SK-N-SH (cell line): ENCODE measurements around the gene RASGRP2. TPM values are rescaled to one million over a fixed set of nuclear protein-coding genes. Genes with fewer than 3 reads are reported as not detected.

ENCODE experiments used
- CTCF ChIA-PET: fragments of 300-600, 350-600 bp; formaldehyde crosslinking; extraction: SDS; loops from one replicate; lab custom pipeline; 2021; lab: Yijun Ruan, JAX
- POLR2A ChIA-PET: fragments of 350-600 bp; sonication (Branson Sonifier 250); formaldehyde crosslinking; extraction: SDS; loops from one replicate; lab custom pipeline; 2020; ENCODE audit warnings: antibody characterized with exemption, inconsistent platforms; lab: Yijun Ruan, JAX
- DNase-seq: peaks from one replicate; pipeline ENCODE4 v3.0.0; 2012
- H2AFZ ChIP-seq: fragments of 200-600 bp; sonication (generic); 2 replicates; pipeline ENCODE4 v1.8.1; 2016; ENCODE audit warnings: antibody characterized with exemption, mild to moderate bottlenecking, low read depth
- H3F3A ChIP-seq: fragments of 200-600 bp; sonication (generic); replicated peaks from 2 replicates; pipeline ENCODE3; 2016; ENCODE audit warnings: antibody characterized with exemption, mild to moderate bottlenecking; ENCODE audit not compliant: insufficient read depth
- H3K27ac ChIP-seq, 2 experiments: fragments of 200-500 bp in 1 of 2; fragments of 200-600 bp in 1 of 2; sonication (Bioruptor generic) in 1 of 2; sonication (generic), shearing (Covaris generic) in 1 of 2; 2 replicates each; pipeline versions ENCODE4 v1.5.1 to v1.6.1; 2014 to 2016; ENCODE audit warnings: low read depth in 2 of 2, inconsistent platforms in 1 of 2, low read length in 1 of 2, mild to moderate bottlenecking in 1 of 2, mixed read lengths in 1 of 2
- H3K27me3 ChIP-seq: fragments of 200-600 bp; sonication (generic), shearing (Covaris generic); 2 replicates; pipeline ENCODE4 v1.6.1; 2016; ENCODE audit warnings: mixed run types; ENCODE audit not compliant: insufficient read depth
- H3K36me3 ChIP-seq, 2 experiments: fragments of 200-500 bp in 1 of 2; fragments of 200-600 bp in 1 of 2; sonication (Bioruptor generic) in 1 of 2; sonication (generic) in 1 of 2; replicated peaks in 1 of 2; 2 replicates each; pipeline versions ENCODE3 to v1.5.1; 2014 to 2016; ENCODE audit warnings: low read length in 1 of 2, mild to moderate bottlenecking in 1 of 2; ENCODE audit not compliant: insufficient read depth in 2 of 2, control insufficient read depth in 1 of 2
- H3K4me1 ChIP-seq, 2 experiments: fragments of 200-500 bp in 1 of 2; fragments of 200-600 bp in 1 of 2; sonication (Bioruptor generic) in 1 of 2; sonication (generic), shearing (Covaris generic) in 1 of 2; 2 replicates each; pipeline versions ENCODE4 v1.5.1 to v1.6.1; 2014 to 2016; ENCODE audit warnings: low read depth in 1 of 2, low read length in 1 of 2, mixed run types in 1 of 2; ENCODE audit not compliant: insufficient read depth in 2 of 2, control insufficient read depth in 1 of 2
- H3K4me2 ChIP-seq: fragments of 200-600 bp; sonication (generic), shearing (Covaris generic); 2 replicates; pipeline ENCODE4 v1.6.1; 2017; ENCODE audit warnings: mixed run types
- H3K4me3 ChIP-seq, 2 experiments: fragments of 200-500 bp in 1 of 2; fragments of 200-600 bp in 1 of 2; sonication (Bioruptor generic) in 1 of 2; sonication (generic), shearing (Covaris generic) in 1 of 2; 2 replicates each; pipeline versions ENCODE4 v1.5.1 to v1.8.1; 2014 to 2016; ENCODE audit warnings: low read depth in 2 of 2, inconsistent platforms in 1 of 2, low read length in 1 of 2, mild to moderate bottlenecking in 1 of 2, mixed read lengths in 1 of 2, moderate library complexity in 1 of 2
- H3K79me2 ChIP-seq: fragments of 200-600 bp; sonication (generic); 2 replicates; pipeline ENCODE4 v1.8.1; 2017; ENCODE audit warnings: mild to moderate bottlenecking; ENCODE audit not compliant: insufficient read depth
- H3K9ac ChIP-seq: fragments of 200-600 bp; sonication (generic); 2 replicates; pipeline ENCODE4 v1.6.1; 2017; ENCODE audit warnings: mixed run types
- H3K9me2 ChIP-seq: fragments of 200-600 bp; sonication (generic); 2 replicates; pipeline ENCODE4 v1.6.1; 2017; ENCODE audit warnings: mixed run types
- H3K9me3 ChIP-seq: fragments of 200-600 bp; sonication (generic); 2 replicates; pipeline ENCODE4 v1.6.1; 2017; ENCODE audit warnings: mixed run types, mild to moderate bottlenecking, moderate library complexity
- H4K20me1 ChIP-seq: fragments of 200-600 bp; sonication (generic); 2 replicates; pipeline ENCODE4 v1.6.1; 2017; ENCODE audit warnings: mild to moderate bottlenecking, mixed run types; ENCODE audit not compliant: insufficient read depth
- ELF1 ChIP-seq: IDR thresholded peaks from 2 replicates; pipeline ENCODE4 v1.4.0; 2012
- FOSL2 ChIP-seq: IDR thresholded peaks from 2 replicates; pipeline ENCODE4 v1.4.0; 2012; ENCODE audit warnings: low read depth, mild to moderate bottlenecking, moderate library complexity, borderline replicate concordance
- FOXJ3 ChIP-seq: sonication (generic); formaldehyde crosslinking; IDR thresholded peaks from 2 replicates; pipeline ENCODE4 v1.5.1; 2020; ENCODE audit warnings: mild to moderate bottlenecking, missing genetic modification reagents
- FOXM1 ChIP-seq: IDR thresholded peaks from 2 replicates; pipeline ENCODE4 v1.4.0; 2012; ENCODE audit warnings: low read depth, mild to moderate bottlenecking
- GABPA ChIP-seq: IDR thresholded peaks from 2 replicates; pipeline ENCODE4 v1.4.0; 2012; ENCODE audit warnings: low read depth, mild to moderate bottlenecking
- GATA2 ChIP-seq: sonication (generic); formaldehyde crosslinking; IDR thresholded peaks from 2 replicates; pipeline ENCODE4 v1.5.0; 2020; ENCODE audit warnings: mild to moderate bottlenecking, missing genetic modification reagents
- MEF2A ChIP-seq: IDR thresholded peaks from 2 replicates; pipeline ENCODE4 v1.4.0; 2012; ENCODE audit warnings: low read depth, borderline replicate concordance
- NFIC ChIP-seq: IDR thresholded peaks from 2 replicates; pipeline ENCODE4 v1.4.0; 2012; ENCODE audit warnings: borderline replicate concordance
- RAD21 ChIP-seq: IDR thresholded peaks from 2 replicates; pipeline ENCODE4 v1.6.1; 2012; ENCODE audit warnings: mild to moderate bottlenecking, low read length
- RCOR1 ChIP-seq: fragments of 150-350 bp; IDR thresholded peaks from 2 replicates; pipeline ENCODE4 v1.6.1; 2017; ENCODE audit warnings: antibody characterized with exemption, low read length
- RFX5 ChIP-seq: IDR thresholded peaks from 2 replicates; pipeline ENCODE4 v1.6.1; 2012; ENCODE audit warnings: mild to moderate bottlenecking, improper control_type of control experiment, low read length
- TEAD4 ChIP-seq: IDR thresholded peaks from 2 replicates; pipeline ENCODE4 v1.4.0; 2012; ENCODE audit warnings: mild to moderate bottlenecking, borderline replicate concordance; ENCODE audit not compliant: insufficient read depth
- WGBS: methylation state at CpG from one replicate; pipeline ENCODE4 v1.1.6; 2017; ENCODE audit warnings: low lambda C conversion rate; 5-methylcytosine and 5-hydroxymethylcytosine counted together
- polyA plus RNA-seq, 3 experiments: library from polyadenylated mRNA; depleted of rRNA; stranded (reverse); fragments of >200 nt; gene quantifications; 2 replicates each; pipeline ENCODE4 v1.2.3, GENCODE V29; 2012
- TF ChIP-seq, protein P1 (sequence below): IDR thresholded peaks from 2 replicates; pipeline ENCODE4 v1.4.0; 2012; ENCODE audit warnings: low read depth, borderline replicate concordance
- TF ChIP-seq, protein P2 (sequence below): IDR thresholded peaks from 2 replicates; pipeline ENCODE4 v1.4.0; 2012; ENCODE audit warnings: low read depth

Gene RASGRP2
- polyA plus RNA-seq, 1 of the 3 experiments (the other 2 are of a cell fraction) = 1.6 TPM

DNA sequence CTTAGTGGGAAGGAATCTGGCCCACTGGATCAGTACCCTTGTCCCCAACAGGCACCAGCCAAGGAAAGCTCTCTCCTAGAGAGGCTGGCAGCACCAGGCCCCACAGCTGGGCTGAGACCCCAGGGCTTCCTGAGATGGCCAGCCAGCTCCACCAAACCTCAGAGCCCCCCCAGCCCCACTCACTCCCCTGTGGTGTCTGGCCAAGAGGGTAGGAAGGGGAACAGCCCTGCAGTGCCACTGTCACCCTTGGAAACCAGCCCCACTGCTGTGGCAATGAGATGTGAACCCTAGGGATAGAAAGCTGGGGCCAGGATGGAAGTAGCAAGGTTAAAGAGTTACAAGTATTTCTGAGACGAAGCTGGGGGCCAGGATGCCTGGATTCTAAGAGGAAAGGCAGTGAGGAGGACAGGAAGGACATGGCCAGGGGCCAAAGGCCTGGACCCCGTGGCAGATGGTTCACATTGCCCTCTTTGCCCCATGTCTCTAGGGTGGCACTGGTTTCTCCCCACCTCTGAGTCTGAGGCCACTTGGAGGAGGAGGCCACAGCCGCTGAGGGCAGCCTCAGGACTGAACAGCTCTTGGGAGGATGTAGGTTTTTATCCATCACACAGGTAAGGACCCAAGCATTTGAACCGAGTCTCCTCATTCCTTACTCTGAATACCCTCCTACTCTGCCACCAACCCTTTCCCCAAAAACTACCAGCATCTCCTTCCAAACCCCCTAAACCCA, 49.8 kb downstream of the RASGRP2 start:
- CTCF ChIA-PET = interaction anchor here (0.8 to 3.5 kb wide), 14 partner anchors 11 to 443 kb away, joined by 3 to 31 read pairs (median 4); partner anchors contain the start of genes PLCB3 and RASGRP2
- Histone ChIP-seq H3K27me3 (peaks cover 36% of the 10 kb centered on the region), H3K4me3 (no peak overlapping the region), H2AFZ (no peak overlapping the region), H3K9me3 (no peaks in the 10 kb centered on the region), H4K20me1 (no peaks in the 10 kb centered on the region), H3F3A (no peaks in the 10 kb centered on the region), H3K79me2 (no peaks in the 10 kb centered on the region), H3K9me2 (no peaks in the 10 kb centered on the region), H3K9ac (no peak overlapping the region), H3K36me3 (no peaks in the 10 kb centered on the region), H3K4me1 (peaks cover 0 to 44% of the 10 kb centered on the region in 2 experiments; a peak in 2 of 4 replicates), H3K27ac (peak overlapping the region in 1 of 2 experiments; percentile 98; a peak in 2 of 4 replicates), H3K4me2 (no peak overlapping the region)
- POLR2A ChIA-PET = interaction anchor here (1.0 kb wide), 1 partner anchor 24 kb away, joined by 3 read pairs; no protein-coding TSS in a partner anchor
- TF ChIP-seq, protein P1, sequence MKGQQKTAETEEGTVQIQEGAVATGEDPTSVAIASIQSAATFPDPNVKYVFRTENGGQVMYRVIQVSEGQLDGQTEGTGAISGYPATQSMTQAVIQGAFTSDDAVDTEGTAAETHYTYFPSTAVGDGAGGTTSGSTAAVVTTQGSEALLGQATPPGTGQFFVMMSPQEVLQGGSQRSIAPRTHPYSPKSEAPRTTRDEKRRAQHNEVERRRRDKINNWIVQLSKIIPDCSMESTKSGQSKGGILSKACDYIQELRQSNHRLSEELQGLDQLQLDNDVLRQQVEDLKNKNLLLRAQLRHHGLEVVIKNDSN = no peak
- TF ChIP-seq ELF1 = no peak
- TF ChIP-seq MEF2A = no peak
- TF ChIP-seq GATA2 (CRISPR knock-in tag) = no peak
- no peak for TF ChIP-seq GABPA
- DNase-seq = peak; percentile 48
- WGBS = 24% methylated on average over 4 of the region's 4 CpGs

DNA sequence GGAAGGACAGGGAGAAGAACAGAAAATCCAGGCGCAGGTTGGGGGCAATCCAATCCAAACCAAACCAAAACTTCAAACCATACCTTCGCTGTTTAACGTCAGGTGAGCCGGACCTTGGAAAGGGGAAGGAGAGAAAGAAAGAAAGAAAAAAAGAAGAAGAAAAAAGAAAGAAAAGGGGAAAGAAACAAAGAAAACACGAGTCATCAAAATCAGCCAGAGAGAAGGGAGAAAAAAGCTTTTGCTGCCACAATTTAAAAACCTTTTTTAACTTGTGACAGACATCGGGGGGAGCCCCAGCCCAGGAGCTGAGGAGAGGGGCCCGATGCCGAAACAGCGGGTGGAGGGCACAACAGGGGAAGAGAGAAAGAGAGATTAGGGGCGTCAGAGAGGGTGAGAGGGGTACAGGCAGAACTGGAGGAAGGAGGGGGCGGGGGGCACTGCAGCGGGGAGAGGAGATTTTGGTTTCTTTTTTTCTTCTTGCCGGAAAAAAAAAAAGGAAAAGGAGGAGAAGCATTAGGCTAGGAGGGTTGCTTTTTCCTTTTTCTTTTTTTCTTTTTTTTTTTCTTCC, 51.1 kb downstream of the RASGRP2 start:
- ChIA-PET CTCF (interaction anchor here (0.6 to 3.5 kb wide), 7 partner anchors 12 to 442 kb away, joined by 3 to 31 read pairs (median 4); partner anchors contain the start of gene PLCB3), POLR2A (no interaction called here)
- Histone ChIP-seq H3K27ac (peak overlapping the region in 1 of 2 experiments; percentile 1; a peak in 1 of 4 replicates), H3K4me2 (no peak overlapping the region), H3K27me3 (peaks cover 35% of the 10 kb centered on the region), H3F3A (no peaks in the 10 kb centered on the region), H2AFZ (no peak overlapping the region), H3K36me3 (no peaks in the 10 kb centered on the region), H3K4me3 (no peak overlapping the region), H3K9me3 (no peaks in the 10 kb centered on the region), H3K9ac (no peak overlapping the region), H3K4me1 (peaks cover 0 to 55% of the 10 kb centered on the region in 2 experiments; a peak in 2 of 4 replicates), H3K9me2 (no peaks in the 10 kb centered on the region), H4K20me1 (no peaks in the 10 kb centered on the region), H3K79me2 (no peaks in the 10 kb centered on the region)
- DNase-seq = no peak
- WGBS = 49% methylated on average over 13 of the region's 13 CpGs
- TF ChIP-seq TEAD4 = no peak
- peak; percentile 44 for TF ChIP-seq RAD21

DNA sequence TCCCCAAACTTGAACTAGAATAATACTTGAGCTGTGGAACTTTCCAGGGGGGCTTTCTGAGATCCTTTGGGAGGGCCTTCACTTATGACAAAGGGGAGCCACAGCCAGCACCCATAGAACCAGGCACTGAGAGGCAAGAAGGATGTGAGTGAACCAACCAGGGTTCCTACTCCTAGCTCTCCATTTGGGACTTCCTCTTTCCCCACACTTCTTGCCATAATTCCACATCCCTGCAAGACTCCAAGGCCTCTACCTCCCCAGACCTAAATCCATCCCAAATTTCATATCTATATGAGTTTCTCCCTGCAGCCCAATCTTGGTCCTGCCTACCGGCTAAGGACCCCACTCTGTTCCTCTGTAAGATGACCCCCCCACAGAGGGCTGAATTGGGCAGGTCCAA, 52.4 kb downstream of the RASGRP2 start:
- no peak overlapping the region for H3K4me2 ChIP-seq
- no peaks in the 10 kb centered on the region for H3K9me3 ChIP-seq
- H3K4me3 ChIP-seq = no peak overlapping the region
- no peak for DNase-seq
- no peaks in the 10 kb centered on the region for H3F3A ChIP-seq
- H3K27me3 ChIP-seq = peaks cover 26% of the 10 kb centered on the region
- H3K79me2 ChIP-seq = no peaks in the 10 kb centered on the region
- H3K9ac ChIP-seq = no peak overlapping the region
- 75% methylated on average over 1 of the region's 1 CpG for WGBS
- H4K20me1 ChIP-seq = no peaks in the 10 kb centered on the region
- no peak overlapping the region for H2AFZ ChIP-seq
- H3K4me1 ChIP-seq = peaks cover 0 to 61% of the 10 kb centered on the region in 2 experiments; a peak in 2 of 4 replicates
- no peak for TF ChIP-seq FOSL2
- TF ChIP-seq FOXM1 = no peak
- no peak for TF ChIP-seq FOXJ3
- no peak for TF ChIP-seq RFX5
- TF ChIP-seq, protein P2, sequence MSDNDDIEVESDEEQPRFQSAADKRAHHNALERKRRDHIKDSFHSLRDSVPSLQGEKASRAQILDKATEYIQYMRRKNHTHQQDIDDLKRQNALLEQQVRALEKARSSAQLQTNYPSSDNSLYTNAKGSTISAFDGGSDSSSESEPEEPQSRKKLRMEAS = no peak
- no peak for TF ChIP-seq RCOR1
- no peak for TF ChIP-seq NFIC
- H3K36me3 ChIP-seq = no peaks in the 10 kb centered on the region
- no peak overlapping the region for H3K27ac ChIP-seq
- POLR2A ChIA-PET = no interaction called here
- CTCF ChIA-PET = interaction anchor here (0.7 to 2.0 kb wide), 9 partner anchors 17 to 624 kb away, joined by 3 to 9 read pairs (median 3); partner anchors contain the start of gene RASGRP2
- H3K9me2 ChIP-seq = no peaks in the 10 kb centered on the region
